Liver (tissue), 9 donors: Measurements from ENCODE around the gene APOBEC3A. TPM values are rescaled to one million over a fixed set of nuclear protein-coding genes. Genes with fewer than 3 reads are reported as not detected.
A peak's percentile ranks its signal among the peaks of the same experiment; 100 is the strongest.

Source experiments
- DNase-seq: peaks from one replicate; pipeline ENCODE4 v3.0.0-alpha.2; 2017; ENCODE audit warnings: low spot score
- H3K27ac ChIP-seq, 2 donors: one replicate each; pipeline ENCODE4 v1.7.0; 2013; ENCODE audit warnings: inconsistent platforms in 2 of 2, low read length in 2 of 2, control low read depth in 1 of 2, low read depth in 1 of 2, mild to moderate bottlenecking in 1 of 2
- H3K27me3 ChIP-seq, 4 donors: one replicate each; pipeline versions ENCODE4 v1.6.1 to v1.7.0; 2013; ENCODE audit warnings: low read length in 3 of 4, inconsistent platforms in 1 of 4, mild to moderate bottlenecking in 1 of 4, moderate library complexity in 1 of 4; ENCODE audit not compliant: control insufficient read depth in 4 of 4, insufficient read depth in 4 of 4
- H3K36me3 ChIP-seq, 4 donors: one replicate each; pipeline versions ENCODE4 v1.6.1 to v1.7.0; 2013; ENCODE audit warnings: low read length in 3 of 4, mild to moderate bottlenecking in 3 of 4, low read depth in 1 of 4, moderate library complexity in 1 of 4; ENCODE audit not compliant: control insufficient read depth in 4 of 4, insufficient read depth in 3 of 4
- H3K4me1 ChIP-seq, 4 donors: one replicate each; pipeline versions ENCODE4 v1.6.1 to v1.7.0; 2013; ENCODE audit warnings: low read length in 3 of 4, mild to moderate bottlenecking in 3 of 4, moderate library complexity in 1 of 4; ENCODE audit not compliant: control insufficient read depth in 4 of 4, insufficient read depth in 4 of 4
- H3K4me3 ChIP-seq, 3 donors: one replicate each; pipeline versions ENCODE4 v1.6.1 to v1.7.0; 2013; ENCODE audit warnings: low read length in 3 of 3, control low read depth in 1 of 3, low read depth in 1 of 3, mild to moderate bottlenecking in 1 of 3
- H3K9ac ChIP-seq, 2 donors: one replicate each; pipeline ENCODE4 v1.7.0; 2013; ENCODE audit warnings: low read length in 2 of 2, mild to moderate bottlenecking in 2 of 2, moderate library complexity in 2 of 2, control low read depth in 1 of 2, low read depth in 1 of 2
- H3K9me3 ChIP-seq, 4 donors: one replicate each; pipeline versions ENCODE4 v1.6.1 to v1.7.0; 2013; ENCODE audit warnings: low read length in 3 of 4; ENCODE audit not compliant: control insufficient read depth in 4 of 4
- EGR1 ChIP-seq, 2 donors: IDR thresholded peaks; 2 replicates each; pipeline ENCODE4 v1.6.1; 2016 to 2018; ENCODE audit warnings: antibody characterized with exemption in 2 of 2, low read depth in 2 of 2
- FOXA1 ChIP-seq: IDR thresholded peaks from 2 replicates; pipeline ENCODE4 v1.6.1; 2016; ENCODE audit warnings: antibody characterized with exemption
- FOXA2 ChIP-seq: IDR thresholded peaks from 2 replicates; pipeline ENCODE4 v1.6.1; 2016; ENCODE audit warnings: antibody characterized with exemption
- GABPA ChIP-seq, 2 donors: IDR thresholded peaks in 1 of 2; conservative IDR thresholded peaks in 1 of 2; 2 replicates each; pipeline ENCODE4 v1.6.1; 2016; ENCODE audit warnings: antibody characterized with exemption in 2 of 2, mild to moderate bottlenecking in 1 of 2, moderate library complexity in 1 of 2
- HNF4A ChIP-seq, 2 donors: conservative IDR thresholded peaks; 2 replicates each; pipeline ENCODE4 v1.6.1; 2016; ENCODE audit warnings: antibody characterized with exemption in 2 of 2, mild to moderate bottlenecking in 2 of 2
- HNF4G ChIP-seq: IDR thresholded peaks from 2 replicates; pipeline ENCODE4 v1.6.1; 2016; ENCODE audit warnings: antibody characterized with exemption
- JUND ChIP-seq, 2 donors: IDR thresholded peaks; 2 replicates each; pipeline ENCODE4 v1.6.1; 2016; ENCODE audit warnings: antibody characterized with exemption in 2 of 2
- NR2F2 ChIP-seq: IDR thresholded peaks from 2 replicates; pipeline ENCODE4 v1.6.1; 2016; ENCODE audit warnings: antibody characterized with exemption
- RAD21 ChIP-seq, 2 donors: IDR thresholded peaks; 2 replicates each; pipeline ENCODE4 v1.6.1; 2016; ENCODE audit warnings: antibody characterized with exemption in 2 of 2, mild to moderate bottlenecking in 2 of 2
- RXRA ChIP-seq, 2 donors: IDR thresholded peaks; 2 replicates each; pipeline ENCODE4 v1.6.1; 2017 to 2018; ENCODE audit warnings: antibody characterized with exemption in 2 of 2, mild to moderate bottlenecking in 1 of 2
- SP1 ChIP-seq: IDR thresholded peaks from 2 replicates; pipeline ENCODE4 v1.6.1; 2018; ENCODE audit warnings: antibody characterized with exemption, mild to moderate bottlenecking
- TAF1 ChIP-seq: conservative IDR thresholded peaks from 2 replicates; pipeline ENCODE4 v1.6.1; 2016; ENCODE audit warnings: antibody characterized with exemption, mild to moderate bottlenecking
- WGBS: extraction: QIAGEN DNeasy Blood & Tissue Kit; methylation state at CpG from one replicate; pipeline ENCODE4 v1.1.7; 2013; 5-methylcytosine and 5-hydroxymethylcytosine counted together
- polyA plus RNA-seq, 2 donors: library from polyadenylated mRNA; stranded (reverse) in 1 of 2; unstranded in 1 of 2; fragments of 200-250 nt in 1 of 2; fragments of >200 nt in 1 of 2; fragmentation: Nextera tagmentation in 1 of 2; extraction: Ambion mirVana in 1 of 2; gene quantifications; one replicate each; pipeline versions ENCODE4 v1.2.1 to v1.2.3, GENCODE V29; 2013 to 2015
- total RNA-seq, 2 donors: library from RNA; depleted of rRNA; stranded (reverse); fragments of >200 nt; gene quantifications; one replicate each; pipeline ENCODE4 v1.2.3, GENCODE V29; 2014
- TF ChIP-seq, protein P1 (sequence below): IDR thresholded peaks from 2 replicates; pipeline ENCODE4 v1.6.1; 2016; ENCODE audit warnings: antibody characterized with exemption
- TF ChIP-seq, protein P2 (sequence below): IDR thresholded peaks from 2 replicates; pipeline ENCODE4 v1.6.1; 2016; ENCODE audit warnings: antibody characterized with exemption
- TF ChIP-seq, protein P3 (sequence below): fragments of 150-350 bp; IDR thresholded peaks from 2 replicates; pipeline ENCODE4 v1.5.1; 2017; ENCODE audit warnings: improper control_type of control experiment, low read depth, low read length; ENCODE audit not compliant: missing input control
- TF ChIP-seq, protein P4 (sequence below): IDR thresholded peaks from 2 replicates; pipeline ENCODE4 v1.6.1; 2016; ENCODE audit warnings: antibody characterized with exemption, mild to moderate bottlenecking
- donor health status: healthy.
- donor health status: healthy.
- donor health status: healthy.
- donor health status: healthy.
- donor health status: healthy.

Gene APOBEC3A
- total and polyA plus RNA-seq, 4 donors, result 0.26 to 8.7 (median 4.6) TPM

DNA sequence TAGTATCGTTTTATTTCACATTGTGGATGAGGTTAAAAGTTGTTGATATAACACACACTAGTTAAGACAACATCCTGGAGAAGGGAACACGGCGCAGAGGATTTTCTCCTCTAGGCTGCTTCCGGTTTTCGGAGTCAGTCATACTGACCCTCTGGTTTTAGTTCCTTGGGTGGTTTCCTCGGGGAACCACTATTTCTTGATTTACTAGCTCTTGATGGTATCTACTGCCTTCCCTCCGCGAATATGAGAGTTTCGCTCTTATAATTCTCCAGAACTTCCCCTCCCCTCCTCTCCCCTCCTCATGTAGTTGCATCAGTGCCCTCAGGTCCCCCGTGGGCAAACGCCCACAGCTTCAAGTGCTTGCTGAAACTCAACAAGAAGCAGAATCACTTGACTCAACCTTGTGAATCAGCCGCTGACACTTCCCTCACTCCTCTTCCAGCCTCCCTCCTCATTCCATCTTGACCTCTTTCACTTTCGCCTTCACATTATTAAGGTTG, 15.9 kb upstream of the APOBEC3A start:
- H3K4me3 ChIP-seq, result no peak overlapping the region
- no peaks in the 10 kb centered on the region for H3K4me1 ChIP-seq
- TF ChIP-seq, protein P1, sequence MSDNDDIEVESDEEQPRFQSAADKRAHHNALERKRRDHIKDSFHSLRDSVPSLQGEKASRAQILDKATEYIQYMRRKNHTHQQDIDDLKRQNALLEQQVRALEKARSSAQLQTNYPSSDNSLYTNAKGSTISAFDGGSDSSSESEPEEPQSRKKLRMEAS, result no peak
- TF ChIP-seq TAF1, result no peak
- no peak for TF ChIP-seq NR2F2
- no peak for TF ChIP-seq HNF4G
- TF ChIP-seq FOXA1, result no peak
- no peak for TF ChIP-seq EGR1 (IDR thresholded peaks at IDR 0.05; ENCODE audit: low read depth in 2 of 2)
- TF ChIP-seq, protein P2, sequence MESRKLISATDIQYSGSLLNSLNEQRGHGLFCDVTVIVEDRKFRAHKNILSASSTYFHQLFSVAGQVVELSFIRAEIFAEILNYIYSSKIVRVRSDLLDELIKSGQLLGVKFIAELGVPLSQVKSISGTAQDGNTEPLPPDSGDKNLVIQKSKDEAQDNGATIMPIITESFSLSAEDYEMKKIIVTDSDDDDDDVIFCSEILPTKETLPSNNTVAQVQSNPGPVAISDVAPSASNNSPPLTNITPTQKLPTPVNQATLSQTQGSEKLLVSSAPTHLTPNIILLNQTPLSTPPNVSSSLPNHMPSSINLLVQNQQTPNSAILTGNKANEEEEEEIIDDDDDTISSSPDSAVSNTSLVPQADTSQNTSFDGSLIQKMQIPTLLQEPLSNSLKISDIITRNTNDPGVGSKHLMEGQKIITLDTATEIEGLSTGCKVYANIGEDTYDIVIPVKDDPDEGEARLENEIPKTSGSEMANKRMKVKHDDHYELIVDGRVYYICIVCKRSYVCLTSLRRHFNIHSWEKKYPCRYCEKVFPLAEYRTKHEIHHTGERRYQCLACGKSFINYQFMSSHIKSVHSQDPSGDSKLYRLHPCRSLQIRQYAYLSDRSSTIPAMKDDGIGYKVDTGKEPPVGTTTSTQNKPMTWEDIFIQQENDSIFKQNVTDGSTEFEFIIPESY, result no peak
- no peak for TF ChIP-seq SP1
- no peak for TF ChIP-seq GABPA (IDR thresholded peaks at IDR 0.05 in 1 of 2, conservative IDR thresholded peaks at IDR 0.05 in 1 of 2)
- no peak for TF ChIP-seq RAD21 (IDR thresholded peaks at IDR 0.05)
- no peak for TF ChIP-seq JUND (IDR thresholded peaks at IDR 0.05)
- TF ChIP-seq FOXA2, result no peak
- TF ChIP-seq HNF4A (conservative IDR thresholded peaks at IDR 0.05), result no peak
- TF ChIP-seq, protein P3, sequence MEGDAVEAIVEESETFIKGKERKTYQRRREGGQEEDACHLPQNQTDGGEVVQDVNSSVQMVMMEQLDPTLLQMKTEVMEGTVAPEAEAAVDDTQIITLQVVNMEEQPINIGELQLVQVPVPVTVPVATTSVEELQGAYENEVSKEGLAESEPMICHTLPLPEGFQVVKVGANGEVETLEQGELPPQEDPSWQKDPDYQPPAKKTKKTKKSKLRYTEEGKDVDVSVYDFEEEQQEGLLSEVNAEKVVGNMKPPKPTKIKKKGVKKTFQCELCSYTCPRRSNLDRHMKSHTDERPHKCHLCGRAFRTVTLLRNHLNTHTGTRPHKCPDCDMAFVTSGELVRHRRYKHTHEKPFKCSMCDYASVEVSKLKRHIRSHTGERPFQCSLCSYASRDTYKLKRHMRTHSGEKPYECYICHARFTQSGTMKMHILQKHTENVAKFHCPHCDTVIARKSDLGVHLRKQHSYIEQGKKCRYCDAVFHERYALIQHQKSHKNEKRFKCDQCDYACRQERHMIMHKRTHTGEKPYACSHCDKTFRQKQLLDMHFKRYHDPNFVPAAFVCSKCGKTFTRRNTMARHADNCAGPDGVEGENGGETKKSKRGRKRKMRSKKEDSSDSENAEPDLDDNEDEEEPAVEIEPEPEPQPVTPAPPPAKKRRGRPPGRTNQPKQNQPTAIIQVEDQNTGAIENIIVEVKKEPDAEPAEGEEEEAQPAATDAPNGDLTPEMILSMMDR, result no peak
- no peak for TF ChIP-seq RXRA (IDR thresholded peaks at IDR 0.05)
- TF ChIP-seq, protein P4, sequence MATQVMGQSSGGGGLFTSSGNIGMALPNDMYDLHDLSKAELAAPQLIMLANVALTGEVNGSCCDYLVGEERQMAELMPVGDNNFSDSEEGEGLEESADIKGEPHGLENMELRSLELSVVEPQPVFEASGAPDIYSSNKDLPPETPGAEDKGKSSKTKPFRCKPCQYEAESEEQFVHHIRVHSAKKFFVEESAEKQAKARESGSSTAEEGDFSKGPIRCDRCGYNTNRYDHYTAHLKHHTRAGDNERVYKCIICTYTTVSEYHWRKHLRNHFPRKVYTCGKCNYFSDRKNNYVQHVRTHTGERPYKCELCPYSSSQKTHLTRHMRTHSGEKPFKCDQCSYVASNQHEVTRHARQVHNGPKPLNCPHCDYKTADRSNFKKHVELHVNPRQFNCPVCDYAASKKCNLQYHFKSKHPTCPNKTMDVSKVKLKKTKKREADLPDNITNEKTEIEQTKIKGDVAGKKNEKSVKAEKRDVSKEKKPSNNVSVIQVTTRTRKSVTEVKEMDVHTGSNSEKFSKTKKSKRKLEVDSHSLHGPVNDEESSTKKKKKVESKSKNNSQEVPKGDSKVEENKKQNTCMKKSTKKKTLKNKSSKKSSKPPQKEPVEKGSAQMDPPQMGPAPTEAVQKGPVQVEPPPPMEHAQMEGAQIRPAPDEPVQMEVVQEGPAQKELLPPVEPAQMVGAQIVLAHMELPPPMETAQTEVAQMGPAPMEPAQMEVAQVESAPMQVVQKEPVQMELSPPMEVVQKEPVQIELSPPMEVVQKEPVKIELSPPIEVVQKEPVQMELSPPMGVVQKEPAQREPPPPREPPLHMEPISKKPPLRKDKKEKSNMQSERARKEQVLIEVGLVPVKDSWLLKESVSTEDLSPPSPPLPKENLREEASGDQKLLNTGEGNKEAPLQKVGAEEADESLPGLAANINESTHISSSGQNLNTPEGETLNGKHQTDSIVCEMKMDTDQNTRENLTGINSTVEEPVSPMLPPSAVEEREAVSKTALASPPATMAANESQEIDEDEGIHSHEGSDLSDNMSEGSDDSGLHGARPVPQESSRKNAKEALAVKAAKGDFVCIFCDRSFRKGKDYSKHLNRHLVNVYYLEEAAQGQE, result no peak
- no peak for DNase-seq
- peaks cover 0 to 3% (median under 1%) of the 10 kb centered on the region in 4 donors for H3K27me3 ChIP-seq
- H3K9me3 ChIP-seq, result no peaks in the 10 kb centered on the region
- H3K27ac ChIP-seq, result peak overlapping the region in 1 of 2 donors; percentile 54
- H3K36me3 ChIP-seq, result no peaks in the 10 kb centered on the region
- no peak overlapping the region for H3K9ac ChIP-seq
- 67% methylated on average over 13 of the region's 13 CpGs for WGBS

DNA sequence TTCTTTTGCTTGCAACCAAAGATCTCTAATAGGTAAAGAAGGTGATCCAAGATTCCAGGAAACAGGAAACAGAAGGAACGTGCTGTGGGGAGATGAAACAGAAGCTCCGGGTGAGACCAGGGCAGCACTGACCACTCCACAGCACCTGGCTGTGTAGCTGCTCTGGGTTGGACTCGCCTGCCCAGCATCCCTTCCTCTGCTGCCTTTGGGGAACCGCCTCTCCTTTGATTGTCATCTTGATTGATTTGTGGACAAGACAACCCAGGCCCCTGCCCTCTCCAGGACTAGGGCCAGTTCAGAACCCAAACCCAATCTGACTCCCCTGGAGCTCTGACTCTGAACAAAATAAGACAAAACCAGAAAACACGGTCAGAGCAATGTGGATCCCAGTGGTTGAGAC, 14.7 kb upstream of the APOBEC3A start:
- no peaks in the 10 kb centered on the region for H3K4me1 ChIP-seq
- no peaks in the 10 kb centered on the region for H3K9me3 ChIP-seq
- TF ChIP-seq EGR1 (IDR thresholded peaks at IDR 0.05; ENCODE audit: low read depth in 2 of 2) (no peak), HNF4A (conservative IDR thresholded peaks at IDR 0.05) (no peak)
- TF ChIP-seq, protein P2, result no peak
- DNase-seq, result no peak
- WGBS, result 78% methylated on average over 5 of the region's 5 CpGs
- no peak overlapping the region for H3K9ac ChIP-seq
- peak overlapping the region in 1 of 2 donors; percentile 31 for H3K27ac ChIP-seq
- peaks cover 0 to 2% (median 0%) of the 10 kb centered on the region in 4 donors for H3K27me3 ChIP-seq
- no peak overlapping the region for H3K4me3 ChIP-seq
- no peaks in the 10 kb centered on the region for H3K36me3 ChIP-seq
